Transverse colon (tissue), 4 donors: ENCODE results near the gene ZNF740. TPM values are rescaled to one million over a fixed set of nuclear protein-coding genes. Genes with fewer than 3 reads are reported as not detected.
"Not testable (repeated sequence)": the region's sequence is repeated elsewhere in the genome, so short reads cannot be mapped to it uniquely, and the experiment has no call there.

ENCODE experiments used
- DNase-seq: peaks from one replicate; pipeline ENCODE4 v3.0.0-alpha.2; 2019
- H3K27ac ChIP-seq, 4 donors: fragments of 200-600 bp; sonication (generic); 2 replicates each; pipeline ENCODE4 v1.5.1; 2016 to 2018; ENCODE audit warnings: inconsistent platforms in 4 of 4
- H3K27me3 ChIP-seq: fragments of 200-600 bp; sonication (generic); 2 replicates; pipeline ENCODE4 v1.5.1; 2017; ENCODE audit warnings: inconsistent platforms
- H3K36me3 ChIP-seq, 4 donors: fragments of 200-600 bp; sonication (generic); 2 replicates each; pipeline ENCODE4 v1.5.1; 2017 to 2019; ENCODE audit warnings: inconsistent platforms in 4 of 4
- H3K4me1 ChIP-seq, 4 donors: fragments of 200-600 bp; sonication (generic); 2 replicates each; pipeline ENCODE4 v1.5.1; 2017 to 2020; ENCODE audit warnings: inconsistent platforms in 4 of 4
- H3K4me3 ChIP-seq, 4 donors: fragments of 200-600 bp; sonication (generic); 1 replicate in 1 of 4; 2 replicates in 3 of 4; pipeline versions ENCODE4 v1.5.1 to v1.6.1; 2017 to 2019; ENCODE audit warnings: inconsistent platforms in 4 of 4
- H3K9me3 ChIP-seq, 2 donors: fragments of 200-600 bp; sonication (generic); 2 replicates each; pipeline ENCODE4 v1.5.1; 2017 to 2019; ENCODE audit warnings: inconsistent platforms in 2 of 2
- CTCF ChIP-seq, 5 experiments: fragments of 200-600 bp in 3 of 5; fragments of 450-650 bp in 2 of 5; sonication (generic) in 3 of 5; IDR thresholded peaks; 1 replicate in 2 of 5; 2 replicates in 3 of 5; pipeline ENCODE4 v1.5.1; 2016 to 2017; ENCODE audit warnings: antibody characterized with exemption in 5 of 5, inconsistent platforms in 3 of 5, mild to moderate bottlenecking in 2 of 5, moderate library complexity in 1 of 5
- EP300 ChIP-seq: sonication (generic); formaldehyde crosslinking; IDR thresholded peaks from one replicate; pipeline ENCODE4 v1.6.1; 2017; ENCODE audit warnings: antibody characterized with exemption, low read depth
- POLR2A ChIP-seq: fragments of 450-650 bp; IDR thresholded peaks from one replicate; pipeline ENCODE4 v1.6.1; 2016; ENCODE audit warnings: antibody characterized with exemption, mild to moderate bottlenecking, moderate library complexity
- POLR2AphosphoS5 ChIP-seq, 3 donors: sonication (generic); formaldehyde crosslinking; IDR thresholded peaks; one replicate each; pipeline ENCODE4 v1.6.1; 2016; ENCODE audit warnings: antibody characterized with exemption in 3 of 3
- WGBS, 2 donors: methylation state at CpG; one replicate each; pipeline ENCODE4 v1.1.5; 2018; ENCODE audit warnings: low coverage in 1 of 2; 5-methylcytosine and 5-hydroxymethylcytosine counted together
- in situ Hi-C, 4 donors: fragments of 200-750 bp; cut with MboI; loops; one replicate each; pipeline versions ENCODE4 v1.15.0 to v1.15.1; 2017; ENCODE audit warnings: low sequenced_read_pairs in 3 of 4, low pct_ligation_motif_present in 1 of 4, low pct_unique_long_range_greater_than_20kb in 1 of 4
- intact Hi-C: fragments of 100-400 bp; cut with DNase I; formaldehyde crosslinking; loops from one replicate; pipeline ENCODE4 v1.15.1; 2023; ENCODE audit warnings: low total_unique reads
- total RNA-seq, 4 donors: library from RNA; depleted of rRNA; stranded (reverse); fragments of >200 nt; gene quantifications; one replicate each; pipeline ENCODE4 v1.1.0, GENCODE V29; 2016

The ZNF740 gene
- total RNA-seq, 4 donors from 2014 or later, result 9.7 to 21.9 (median 16.3) TPM

GRCh38 chr12:53161119-53161911 lies 19.2 kb upstream of the ZNF740 start:
- 58 to 84% methylated on average over 2 to 8 of the region's 8 CpGs for WGBS, 2 donors
- no peak for DNase-seq
- TF ChIP-seq CTCF (IDR thresholded peaks at IDR 0.05), result no peak
- TF ChIP-seq EP300, result no peak
- TF ChIP-seq POLR2AphosphoS5 (IDR thresholded peaks at IDR 0.05), result no peak
- TF ChIP-seq POLR2A, result no peak
- Histone ChIP-seq H3K27ac (no peak overlapping the region), H3K9me3 (no peaks in the 10 kb centered on the region), H3K4me1 (peaks cover 0 to 3% (median 0%) of the 10 kb centered on the region in 4 donors), H3K36me3 (no peaks in the 10 kb centered on the region), H3K4me3 (no peak overlapping the region), H3K27me3 (no peaks in the 10 kb centered on the region)
- intact Hi-C loops, result no loop called here
- in situ Hi-C loops, result no loop called here

GRCh38 chr12:53163008-53163407 lies 17.5 kb upstream of the ZNF740 start:
- H3K36me3 ChIP-seq, DNase-seq, intact Hi-C loops, H3K4me3 ChIP-seq, H3K27me3 ChIP-seq, in situ Hi-C loops, H3K4me1 ChIP-seq, H3K9me3 ChIP-seq, H3K27ac ChIP-seq: not testable (repeated sequence)
- 86 to 100% methylated on average over 2 of the region's 2 CpGs for WGBS, 2 donors

GRCh38 chr12:53166837-53167236 lies 13.7 kb upstream of the ZNF740 start:
- no peak for DNase-seq
- H3K27me3 ChIP-seq, result no peaks in the 10 kb centered on the region
- H3K9me3 ChIP-seq, result no peaks in the 10 kb centered on the region
- intact Hi-C loops, result no loop called here
- TF ChIP-seq POLR2AphosphoS5 (IDR thresholded peaks at IDR 0.05), result no peak
- TF ChIP-seq EP300, result no peak
- TF ChIP-seq CTCF (IDR thresholded peaks at IDR 0.05), result no peak
- TF ChIP-seq POLR2A, result no peak
- H3K36me3 ChIP-seq, result no peaks in the 10 kb centered on the region
- H3K27ac ChIP-seq, result no peak overlapping the region
- H3K4me3 ChIP-seq, result no peak overlapping the region
- peaks cover 0 to 5% (median 0%) of the 10 kb centered on the region in 4 donors for H3K4me1 ChIP-seq
- in situ Hi-C loops, result no loop called here

- no peaks in the 10 kb centered on the region for H3K36me3 ChIP-seq
- H3K27ac ChIP-seq, result no peak overlapping the region
- no peaks in the 10 kb centered on the region for H3K9me3 ChIP-seq
- 92 to 100% methylated on average over 1 to 7 of the region's 7 CpGs for WGBS, 2 donors
- no peaks in the 10 kb centered on the region for H3K27me3 ChIP-seq
- H3K4me3 ChIP-seq, result no peak overlapping the region
- in situ Hi-C loops (no loop called here), intact Hi-C loops (no loop called here)
- DNase-seq, result no peak
- H3K4me1 ChIP-seq, result peaks cover 0 to 10% (median under 1%) of the 10 kb centered on the region in 4 donors
- no peak for TF ChIP-seq CTCF (IDR thresholded peaks at IDR 0.05)
- no peak for TF ChIP-seq POLR2AphosphoS5 (IDR thresholded peaks at IDR 0.05)
- TF ChIP-seq EP300, result no peak
- TF ChIP-seq POLR2A, result no peak
Observed at GRCh38 chr12:53169644-53170043, 10.9 kb upstream of the ZNF740 start.

- no peak for TF ChIP-seq EP300
- TF ChIP-seq POLR2A, result no peak
- no peak for TF ChIP-seq POLR2AphosphoS5 (IDR thresholded peaks at IDR 0.05)
- no peak for TF ChIP-seq CTCF (IDR thresholded peaks at IDR 0.05)
- intact Hi-C loops, result no loop called here
Observed at GRCh38 chr12:53170215-53170614, 10.3 kb upstream of the ZNF740 start.

More at GRCh38 chr12:53170215-53170614, 10.3 kb upstream of the ZNF740 start:
- H3K9me3 ChIP-seq, result no peaks in the 10 kb centered on the region
- no peaks in the 10 kb centered on the region for H3K27me3 ChIP-seq
- WGBS, 2 donors, result 92% methylated on average over 8 of the region's 8 CpGs; no CpG with 5 or more reads in 1 of the 2 donors
- H3K4me3 ChIP-seq, result no peak overlapping the region
- no peaks in the 10 kb centered on the region for H3K36me3 ChIP-seq
- in situ Hi-C loops, result no loop called here
- H3K4me1 ChIP-seq, result peaks cover 0 to 16% (median 5%) of the 10 kb centered on the region in 4 donors
- no peak for DNase-seq
- no peak overlapping the region for H3K27ac ChIP-seq
